H1 (cell line): ENCODE measurements around the gene OR10V1. TPM values are rescaled to one million over a fixed set of nuclear protein-coding genes. Genes with fewer than 3 reads are reported as not detected.

Source experiments
- CTCF ChIA-PET: fragments of 300-600 bp; sonication (Branson Sonifier 250); formaldehyde crosslinking; loops from one replicate; lab custom pipeline; 2021; ENCODE audit not compliant: partially characterized antibody; lab: Charles Lee
- POLR2A ChIA-PET: fragments of 300-600 bp; sonication (Branson Sonifier 250); formaldehyde crosslinking; loops from one replicate; lab custom pipeline; 2021; ENCODE audit warnings: inconsistent platforms; ENCODE audit not compliant: partially characterized antibody; lab: Charles Lee
- DNase-seq, 2 experiments: peaks; one replicate each; pipeline versions ENCODE4 v3.0.0 to v3.0.0-alpha.2; 2010 to 2022; ENCODE audit warnings: low spot score in 2 of 2, low read depth in 1 of 2, mixed read lengths in 1 of 2
- FAIRE-seq: peaks from 2 replicates; lab custom pipeline; 2011; peaks lifted over from hg19 to GRCh38; lab: Jason Lieb, UNC
- H2AFZ ChIP-seq: 2 replicates; pipeline ENCODE4 v1.8.1; 2012; ENCODE audit warnings: low read length, inconsistent platforms
- H2AK5ac ChIP-seq: 2 replicates; pipeline ENCODE4 v1.6.1; 2013; ENCODE audit warnings: low read depth, low read length
- H2BK120ac ChIP-seq: replicated peaks from 2 replicates; pipeline ENCODE3; 2013; ENCODE audit warnings: low read depth, low read length, inconsistent platforms
- H2BK12ac ChIP-seq: 2 replicates; pipeline ENCODE4 v1.6.1; 2013; ENCODE audit warnings: low read depth, low read length
- H2BK15ac ChIP-seq: 2 replicates; pipeline ENCODE4 v1.6.1; 2013; ENCODE audit warnings: low read length
- H2BK20ac ChIP-seq: 2 replicates; pipeline ENCODE4 v1.6.1; 2013; ENCODE audit warnings: low read length
- H2BK5ac ChIP-seq: 2 replicates; pipeline ENCODE4 v1.6.1; 2013; ENCODE audit warnings: low read depth, low read length
- H3K14ac ChIP-seq: 2 replicates; pipeline ENCODE4 v1.6.1; 2013; ENCODE audit warnings: inconsistent platforms; ENCODE audit not compliant: insufficient read length
- H3K18ac ChIP-seq: 2 replicates; pipeline ENCODE4 v1.6.1; 2013; ENCODE audit warnings: low read length; ENCODE audit errors: extremely low read depth
- H3K23ac ChIP-seq: 2 replicates; pipeline ENCODE4 v1.6.1; 2013; ENCODE audit warnings: inconsistent platforms; ENCODE audit not compliant: insufficient read length
- H3K23me2 ChIP-seq: 2 replicates; pipeline ENCODE4 v1.6.1; 2013; ENCODE audit warnings: low read depth, low read length
- H3K27ac ChIP-seq: 2 replicates; pipeline ENCODE4 v1.6.1; 2011; ENCODE audit warnings: low read depth, low read length, inconsistent platforms
- H3K27me3 ChIP-seq, 4 experiments: replicated peaks in 1 of 4; 1 replicate in 1 of 4; 2 replicates in 3 of 4; pipeline versions ENCODE4 v1.6.1 to v1.8.1; 2011 to 2013; ENCODE audit warnings: low read length in 3 of 4, mild to moderate bottlenecking in 3 of 4, inconsistent platforms in 2 of 4, mixed read lengths in 2 of 4, moderate library complexity in 1 of 4; ENCODE audit not compliant: control insufficient read depth in 3 of 4, insufficient read depth in 3 of 4; ENCODE audit errors: extremely low read depth in 1 of 4
- H3K36me3 ChIP-seq, 4 experiments: 2 replicates each; pipeline versions ENCODE4 v1.6.1 to v1.8.1; 2011 to 2013; ENCODE audit warnings: mild to moderate bottlenecking in 4 of 4, low read length in 3 of 4, moderate library complexity in 2 of 4, control low read depth in 1 of 4, inconsistent platforms in 1 of 4; ENCODE audit not compliant: insufficient read depth in 4 of 4, control insufficient read depth in 2 of 4
- H3K4ac ChIP-seq: replicated peaks from 2 replicates; pipeline ENCODE3; 2013; ENCODE audit warnings: low read length, low read depth, mixed read lengths, inconsistent platforms; ENCODE audit not compliant: insufficient read length
- H3K4me1 ChIP-seq, 4 experiments: replicated peaks in 1 of 4; 1 replicate in 1 of 4; 2 replicates in 3 of 4; pipeline versions ENCODE4 v1.6.1 to v1.8.1; 2011 to 2013; ENCODE audit warnings: low read length in 3 of 4, inconsistent platforms in 2 of 4, mixed read lengths in 1 of 4; ENCODE audit not compliant: insufficient read depth in 4 of 4, control insufficient read depth in 3 of 4
- H3K4me2 ChIP-seq, 2 experiments: 2 replicates each; pipeline versions ENCODE4 v1.6.1 to v1.8.1; 2011 to 2013; ENCODE audit warnings: low read depth in 2 of 2, low read length in 2 of 2, control low read depth in 1 of 2, inconsistent platforms in 1 of 2, mild to moderate bottlenecking in 1 of 2; ENCODE audit not compliant: insufficient read depth in 1 of 2
- H3K4me3 ChIP-seq, 4 experiments: fragments of 200-600, 300-600 bp in 1 of 4; sonication (generic), shearing (Covaris generic), sonication (Bioruptor Twin) in 1 of 4; 2 replicates each; pipeline versions ENCODE4 v1.5.1 to v1.8.1; 2011 to 2016; ENCODE audit warnings: low read length in 4 of 4, low read depth in 3 of 4, control low read depth in 2 of 4, inconsistent platforms in 2 of 4, mild to moderate bottlenecking in 2 of 4, mixed read lengths in 1 of 4, moderate library complexity in 1 of 4; ENCODE audit not compliant: insufficient read depth in 2 of 4; ENCODE audit errors: extremely low read depth in 1 of 4
- H3K56ac ChIP-seq: replicated peaks from 2 replicates; pipeline ENCODE3; 2013; ENCODE audit warnings: low read depth, mild to moderate bottlenecking, mixed read lengths, low read length, inconsistent platforms; ENCODE audit not compliant: insufficient read length
- H3K79me1 ChIP-seq: 2 replicates; pipeline ENCODE4 v1.6.1; 2013; ENCODE audit warnings: low read depth, low read length, control low read depth
- H3K79me2 ChIP-seq, 2 experiments: 2 replicates each; pipeline versions ENCODE4 v1.6.1 to v1.8.1; 2012 to 2013; ENCODE audit warnings: low read length in 2 of 2, mild to moderate bottlenecking in 2 of 2, inconsistent platforms in 1 of 2; ENCODE audit not compliant: insufficient read depth in 2 of 2, control insufficient read depth in 1 of 2
- H3K9ac ChIP-seq, 4 experiments: replicated peaks in 1 of 4; 1 replicate in 1 of 4; 2 replicates in 3 of 4; pipeline versions ENCODE4 v1.6.1 to v1.8.1; 2011 to 2013; ENCODE audit warnings: low read depth in 3 of 4, low read length in 3 of 4, control low read depth in 2 of 4, mild to moderate bottlenecking in 2 of 4, moderate library complexity in 2 of 4, inconsistent platforms in 1 of 4; ENCODE audit errors: extremely low read depth in 1 of 4
- H3K9me3 ChIP-seq, 2 experiments: 2 replicates each; pipeline versions ENCODE4 v1.6.1 to v1.8.1; 2012 to 2013; ENCODE audit warnings: mild to moderate bottlenecking in 2 of 2, moderate library complexity in 2 of 2, control low read depth in 1 of 2, inconsistent platforms in 1 of 2, low read depth in 1 of 2, low read length in 1 of 2, mixed read lengths in 1 of 2; ENCODE audit not compliant: insufficient read depth in 2 of 2
- H4K20me1 ChIP-seq, 2 experiments: replicated peaks in 1 of 2; 2 replicates each; pipeline versions ENCODE3 to v1.8.1; 2011 to 2013; ENCODE audit warnings: inconsistent platforms in 2 of 2, low read length in 2 of 2, mild to moderate bottlenecking in 1 of 2; ENCODE audit not compliant: insufficient read depth in 2 of 2, control insufficient read depth in 1 of 2
- H4K5ac ChIP-seq: 2 replicates; pipeline ENCODE4 v1.6.1; 2013; ENCODE audit warnings: low read length, low read depth, mixed read lengths, inconsistent platforms; ENCODE audit not compliant: insufficient read length
- H4K8ac ChIP-seq: 2 replicates; pipeline ENCODE4 v1.8.0; 2013; ENCODE audit warnings: mild to moderate bottlenecking, moderate library complexity, low read length, inconsistent platforms; ENCODE audit not compliant: insufficient read depth; ENCODE audit errors: extremely low read depth
- H4K91ac ChIP-seq: replicated peaks from 2 replicates; pipeline ENCODE3; 2013; ENCODE audit warnings: low read length, mixed read lengths, inconsistent platforms; ENCODE audit not compliant: insufficient read length
- PHF8 ChIP-seq: fragments of 200-600 bp; sonication (generic); conservative IDR thresholded peaks from 2 replicates; pipeline ENCODE4 v1.7.1; 2012; ENCODE audit warnings: low read depth, mild to moderate bottlenecking, inconsistent platforms, low read length, moderate library complexity
- RXRA ChIP-seq: IDR thresholded peaks from 2 replicates; pipeline ENCODE4 v1.6.1; 2011; ENCODE audit warnings: low read depth, mild to moderate bottlenecking, low read length, moderate library complexity; ENCODE audit not compliant: insufficient read depth
- SRF ChIP-seq: IDR thresholded peaks from 2 replicates; pipeline ENCODE4 v1.6.1; 2011; ENCODE audit warnings: mild to moderate bottlenecking, low read depth, low read length, moderate library complexity
- WGBS, 2 experiments: shearing (Covaris generic) in 1 of 2; methylation state at CpG; one replicate each; pipeline versions ENCODE4 v1.1.6 to v1.1.7; 2013 to 2015; ENCODE audit warnings: low lambda C conversion rate in 2 of 2, mixed read lengths in 2 of 2, inconsistent platforms in 1 of 2, low coverage in 1 of 2, missing lambda C conversion rate in 1 of 2; ENCODE audit not compliant: insufficient replicate concordance in 2 of 2, insufficient coverage in 1 of 2, insufficient read length in 1 of 2; ENCODE audit errors: extremely low coverage in 1 of 2, missing lambda C conversion rate in 1 of 2; 5-methylcytosine and 5-hydroxymethylcytosine counted together
- polyA plus RNA-seq, 7 experiments: library from polyadenylated mRNA; depleted of rRNA in 3 of 7; stranded (reverse) in 5 of 7; unstranded in 2 of 7; fragments of >200 nt in 5 of 7; fragments of 200-250 nt in 2 of 7; gene quantifications; 1 replicate in 5 of 7; 2 replicates in 1 of 7; 4 replicates in 1 of 7; pipeline versions ENCODE4 v1.2.1 to v1.2.3, GENCODE V29; 2011 to 2013; ENCODE audit warnings: missing spikeins in 2 of 7, mixed read lengths in 2 of 7
- total RNA-seq: library from RNA; stranded (reverse); fragmentation: NEBNext Ultra II Directional; extraction: Animal tissue kit (Norgen Biotek cat#: 25700); gene quantifications from 2 replicates; pipeline ENCODE4 v1.2.1, GENCODE V29; 2021

Gene OR10V1
- total and polyA plus RNA-seq, 2 of the 8 experiments (the other 6 are each of a cell fraction or from before 2014, with no cell fraction given), result not detected

GRCh38 chr11:59728913-59729312 lies 15.3 kb upstream of the OR10V1 start:
- H3K56ac ChIP-seq, result no peak overlapping the region
- no peaks in the 10 kb centered on the region for H3K23me2 ChIP-seq
- no peak overlapping the region for H3K9ac ChIP-seq
- H3K79me2 ChIP-seq, result no peaks in the 10 kb centered on the region
- no peak overlapping the region for H4K8ac ChIP-seq
- no peak overlapping the region for H3K27ac ChIP-seq
- CTCF ChIA-PET, result interaction anchor here (0.9 kb wide), 1 partner anchor 39 kb away, joined by 3 read pairs; no protein-coding TSS in a partner anchor
- H4K91ac ChIP-seq, result no peak overlapping the region
- H3K9me3 ChIP-seq, result no peaks in the 10 kb centered on the region
- H3K14ac ChIP-seq, result no peak overlapping the region
- no peaks in the 10 kb centered on the region for H3K4me1 ChIP-seq
- no peak overlapping the region for H2BK15ac ChIP-seq
- H3K4me3 ChIP-seq, result no peak overlapping the region
- no peaks in the 10 kb centered on the region for H3K27me3 ChIP-seq
- FAIRE-seq, result no peak
- H4K20me1 ChIP-seq, result no peaks in the 10 kb centered on the region
- no peak for TF ChIP-seq RXRA
- TF ChIP-seq SRF, result no peak
- no peak for TF ChIP-seq PHF8
- H3K18ac ChIP-seq, result no peak overlapping the region
- DNase-seq, result no peak
- no peaks in the 10 kb centered on the region for H3K36me3 ChIP-seq
- no peak overlapping the region for H2BK5ac ChIP-seq
- no peak overlapping the region for H3K4me2 ChIP-seq
- H3K79me1 ChIP-seq, result no peaks in the 10 kb centered on the region
- no peak overlapping the region for H2BK20ac ChIP-seq
- 93% methylated on average over 1 of the region's 1 CpG; no CpG with 5 or more reads in 1 of the 2 experiments for WGBS, 2 experiments
- no peak overlapping the region; the same call in 1 of the 2 replicates for H2AFZ ChIP-seq
- no peak overlapping the region for H3K23ac ChIP-seq
- H2AK5ac ChIP-seq, result no peak overlapping the region
- H2BK12ac ChIP-seq, result no peak overlapping the region
- H2BK120ac ChIP-seq, result no peak overlapping the region
- H4K5ac ChIP-seq, result no peak overlapping the region
- no peak overlapping the region for H3K4ac ChIP-seq
- POLR2A ChIA-PET, result no interaction called here
